ENCODE results near the gene POLR3B. TPM values are rescaled to one million over a fixed set of nuclear protein-coding genes. Genes with fewer than 3 reads are reported as not detected.

POLR3B gene
- polyA plus RNA-seq, 1 experiment, result 14.1 TPM

- Histone ChIP-seq H3K4me3 (ENCODE audit: low read depth, low read length) (no peak overlapping the region), H3K9me3 (ENCODE audit: control insufficient read depth, insufficient read depth, low read length) (no peaks in the 10 kb centered on the region), H3K27ac (ENCODE audit: low read depth, low read length) (no peak overlapping the region), H3K27me3 (ENCODE audit: control insufficient read depth, insufficient read depth, low read length) (no peaks in the 10 kb centered on the region)
- POLR2A ChIA-PET, result no interaction called here
- CTCF ChIA-PET, result no interaction called here
- TF ChIP-seq CTCF (IDR thresholded peaks at IDR 0.05; ENCODE audit: low read depth, low read length), result no peak
- no peak for DNase-seq (ENCODE audit: low read depth, low spot score)
These were observed 135.3 kb downstream of the POLR3B start for GRCh38 chr12:106492857-106493256.

- Histone ChIP-seq H3K27me3 (ENCODE audit: control insufficient read depth, insufficient read depth, low read length) (no peaks in the 10 kb centered on the region), H3K4me3 (ENCODE audit: low read depth, low read length) (no peak overlapping the region), H3K27ac (ENCODE audit: low read depth, low read length) (no peak overlapping the region), H3K9me3 (ENCODE audit: control insufficient read depth, insufficient read depth, low read length) (no peaks in the 10 kb centered on the region)
- no peak for TF ChIP-seq CTCF (IDR thresholded peaks at IDR 0.05; ENCODE audit: low read depth, low read length)
- ChIA-PET POLR2A (no interaction called here), CTCF (no interaction called here)
- no peak for DNase-seq (ENCODE audit: low read depth, low spot score)
These were observed 136.0 kb downstream of the POLR3B start for GRCh38 chr12:106493531-106493930.

GRCh38 chr12:106495354-106495965 is 137.9 kb downstream of the POLR3B start:
- H3K4me3 ChIP-seq (ENCODE audit: low read depth, low read length), result no peak overlapping the region
- no peak for DNase-seq (ENCODE audit: low read depth, low spot score)
- no peaks in the 10 kb centered on the region for H3K9me3 ChIP-seq (ENCODE audit: control insufficient read depth, insufficient read depth, low read length)
- POLR2A ChIA-PET, result no interaction called here
- no peak for TF ChIP-seq CTCF (IDR thresholded peaks at IDR 0.05; ENCODE audit: low read depth, low read length)
- no peaks in the 10 kb centered on the region for H3K27me3 ChIP-seq (ENCODE audit: control insufficient read depth, insufficient read depth, low read length)
- CTCF ChIA-PET, result no interaction called here
- no peak overlapping the region for H3K27ac ChIP-seq (ENCODE audit: low read depth, low read length)

DNA sequence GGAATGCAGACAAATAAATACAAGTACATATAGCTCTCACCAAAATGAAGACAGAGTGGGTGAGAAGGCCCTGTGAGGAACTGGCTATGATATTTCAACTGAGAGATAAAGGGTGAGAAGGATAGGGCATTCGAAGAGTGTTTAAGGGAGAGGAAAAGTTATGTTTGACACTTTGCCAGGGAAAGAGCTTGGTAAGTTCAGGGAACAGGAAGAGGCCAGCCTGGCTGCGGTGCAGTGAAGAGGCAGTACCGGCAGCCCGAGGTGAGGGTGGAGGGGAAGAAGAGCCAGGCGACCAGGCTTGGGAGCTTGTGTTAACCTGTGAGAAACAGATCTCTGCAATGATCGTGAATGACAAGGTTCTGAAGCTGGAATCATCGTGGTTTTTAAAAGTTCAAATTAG is 140.5 kb downstream of the POLR3B start:
- H3K27me3 ChIP-seq (ENCODE audit: control insufficient read depth, insufficient read depth, low read length), result no peaks in the 10 kb centered on the region
- no peaks in the 10 kb centered on the region for H3K9me3 ChIP-seq (ENCODE audit: control insufficient read depth, insufficient read depth, low read length)
- no peak overlapping the region for H3K4me3 ChIP-seq (ENCODE audit: low read depth, low read length)
- H3K27ac ChIP-seq (ENCODE audit: low read depth, low read length), result no peak overlapping the region
- no peak for DNase-seq (ENCODE audit: low read depth, low spot score)
- ChIA-PET CTCF (interaction anchor here (0.6 kb wide), 1 partner anchor 59 kb away, joined by 4 read pairs; no protein-coding TSS in a partner anchor), POLR2A (no interaction called here)
- TF ChIP-seq CTCF (IDR thresholded peaks at IDR 0.05; ENCODE audit: low read depth, low read length), result no peak

- DNase-seq (ENCODE audit: low read depth, low spot score), result no peak
- Histone ChIP-seq H3K9me3 (ENCODE audit: control insufficient read depth, insufficient read depth, low read length) (no peaks in the 10 kb centered on the region), H3K4me3 (ENCODE audit: low read depth, low read length) (no peak overlapping the region), H3K27me3 (ENCODE audit: control insufficient read depth, insufficient read depth, low read length) (no peaks in the 10 kb centered on the region), H3K27ac (ENCODE audit: low read depth, low read length) (no peak overlapping the region)
- CTCF ChIA-PET, result no interaction called here
- POLR2A ChIA-PET, result no interaction called here
- TF ChIP-seq CTCF (IDR thresholded peaks at IDR 0.05; ENCODE audit: low read depth, low read length), result no peak
These were observed 142.1 kb downstream of the POLR3B start for GRCh38 chr12:106499628-106500027.

Data from AG04450 (cell line).